BE2C (cell line): ENCODE measurements around the gene TMEFF2.
"Not testable (repeated sequence)": the region's sequence is repeated elsewhere in the genome, so short reads cannot be mapped to it uniquely, and the experiment has no call there.

Experiments
- DNase-seq: peaks from one replicate; pipeline ENCODE4 v3.0.0-alpha.2; 2020
- H3K27me3 ChIP-seq: fragments of 250-450 bp; sonication (Bioruptor Pico); 2 replicates; pipeline ENCODE4 v1.5.1; 2020; ENCODE audit warnings: mild to moderate bottlenecking
- H3K36me3 ChIP-seq: fragments of 250-450 bp; sonication (Bioruptor Pico); 2 replicates; pipeline ENCODE4 v1.5.1; 2020; ENCODE audit warnings: mild to moderate bottlenecking
- H3K4me1 ChIP-seq: fragments of 250-450 bp; sonication (Bioruptor Pico); 2 replicates; pipeline ENCODE4 v1.5.1; 2020
- H3K4me3 ChIP-seq: 2 replicates; pipeline ENCODE4 v1.5.1; 2011; ENCODE audit warnings: low read depth, low read length
- H3K9me3 ChIP-seq: fragments of 250-450 bp; sonication (Bioruptor Pico); 2 replicates; pipeline ENCODE4 v1.5.1; 2020
- TF ChIP-seq, protein P1 (sequence below): IDR thresholded peaks from 2 replicates; pipeline ENCODE4 v1.5.1; 2012; ENCODE audit warnings: mild to moderate bottlenecking, low read depth, low read length

The TMEFF2 gene

DNA sequence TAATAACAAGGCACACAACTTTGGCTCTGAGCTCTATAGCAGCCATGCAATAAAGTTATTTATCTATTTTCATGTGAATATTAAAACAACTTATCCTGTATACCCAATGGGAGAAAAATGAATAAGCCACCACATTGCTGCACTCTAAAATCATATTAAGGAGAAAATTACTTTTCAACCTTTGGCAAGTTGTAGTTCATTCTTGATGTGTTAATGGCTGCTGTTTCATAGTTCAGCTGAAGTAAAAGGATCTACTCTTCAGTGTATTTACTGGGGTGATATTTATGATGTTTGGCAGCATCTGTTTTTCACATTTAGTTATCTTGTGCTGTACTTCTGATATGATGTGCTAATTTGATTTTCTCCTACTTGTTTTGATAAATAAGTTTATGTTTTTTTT is 71.8 kb downstream of the TMEFF2 start:
- H3K4me3 ChIP-seq: no peak overlapping the region
- DNase-seq: no peak
- H3K9me3 ChIP-seq: no peaks in the 10 kb centered on the region
- H3K4me1 ChIP-seq: 0 out of 2 replicates have a peak, but pooled peaks cover 3% of the 10 kb centered on the region
- TF ChIP-seq, protein P1, sequence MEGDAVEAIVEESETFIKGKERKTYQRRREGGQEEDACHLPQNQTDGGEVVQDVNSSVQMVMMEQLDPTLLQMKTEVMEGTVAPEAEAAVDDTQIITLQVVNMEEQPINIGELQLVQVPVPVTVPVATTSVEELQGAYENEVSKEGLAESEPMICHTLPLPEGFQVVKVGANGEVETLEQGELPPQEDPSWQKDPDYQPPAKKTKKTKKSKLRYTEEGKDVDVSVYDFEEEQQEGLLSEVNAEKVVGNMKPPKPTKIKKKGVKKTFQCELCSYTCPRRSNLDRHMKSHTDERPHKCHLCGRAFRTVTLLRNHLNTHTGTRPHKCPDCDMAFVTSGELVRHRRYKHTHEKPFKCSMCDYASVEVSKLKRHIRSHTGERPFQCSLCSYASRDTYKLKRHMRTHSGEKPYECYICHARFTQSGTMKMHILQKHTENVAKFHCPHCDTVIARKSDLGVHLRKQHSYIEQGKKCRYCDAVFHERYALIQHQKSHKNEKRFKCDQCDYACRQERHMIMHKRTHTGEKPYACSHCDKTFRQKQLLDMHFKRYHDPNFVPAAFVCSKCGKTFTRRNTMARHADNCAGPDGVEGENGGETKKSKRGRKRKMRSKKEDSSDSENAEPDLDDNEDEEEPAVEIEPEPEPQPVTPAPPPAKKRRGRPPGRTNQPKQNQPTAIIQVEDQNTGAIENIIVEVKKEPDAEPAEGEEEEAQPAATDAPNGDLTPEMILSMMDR: no peak
- no peaks in the 10 kb centered on the region for H3K27me3 ChIP-seq
- H3K36me3 ChIP-seq: no peaks in the 10 kb centered on the region

DNA sequence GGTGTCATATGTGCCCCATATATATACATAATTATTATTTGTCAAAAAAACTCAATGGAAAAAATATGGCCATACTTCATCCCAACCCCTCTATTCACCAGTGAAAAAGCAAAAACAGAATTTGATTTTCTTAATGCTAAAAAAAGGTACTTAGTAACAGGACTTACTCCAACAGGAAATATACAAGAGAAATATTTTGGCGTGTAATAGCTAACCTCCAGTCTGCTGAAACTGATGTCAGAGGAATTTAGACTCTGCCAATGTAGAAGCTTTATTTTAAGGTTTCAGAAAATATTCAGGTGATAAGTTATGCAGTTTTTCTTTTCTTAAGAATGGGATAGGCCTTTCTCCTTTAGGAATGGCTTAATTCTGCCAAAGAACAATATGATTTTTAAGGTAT is 72.6 kb downstream of the TMEFF2 start:
- H3K36me3 ChIP-seq: no peaks in the 10 kb centered on the region
- no peaks in the 10 kb centered on the region for H3K9me3 ChIP-seq
- TF ChIP-seq, protein P1: no peak
- H3K4me1 ChIP-seq: 0 out of 2 replicates have a peak, but pooled peaks cover 3% of the 10 kb centered on the region
- H3K4me3 ChIP-seq: no peak overlapping the region
- DNase-seq: no peak
- H3K27me3 ChIP-seq: no peaks in the 10 kb centered on the region

DNA sequence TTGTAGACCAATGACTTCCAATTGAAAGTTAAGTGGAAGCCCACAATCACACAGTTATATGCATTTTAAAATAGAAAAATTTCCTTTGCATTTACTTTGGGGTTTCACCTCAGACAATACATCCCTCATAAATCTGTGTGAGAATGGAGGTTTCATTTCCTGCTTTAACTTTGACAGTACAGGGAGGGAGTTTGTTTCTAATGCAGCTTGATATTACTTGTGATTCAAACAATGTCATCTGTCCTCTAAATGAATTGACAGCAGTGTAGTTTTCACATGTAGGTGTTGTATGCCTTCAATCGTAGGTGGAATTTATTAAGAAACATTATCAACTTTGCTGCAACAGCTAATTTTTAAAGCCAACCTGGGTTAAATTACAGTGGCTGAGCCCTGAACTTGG is 75.2 kb downstream of the TMEFF2 start:
- Histone ChIP-seq H3K9me3 (no peaks in the 10 kb centered on the region), H3K36me3 (no peaks in the 10 kb centered on the region), H3K4me1 (0 out of 2 replicates have a peak, but pooled peaks cover 3% of the 10 kb centered on the region), H3K4me3 (no peak overlapping the region), H3K27me3 (no peaks in the 10 kb centered on the region)
- DNase-seq: no peak
- TF ChIP-seq, protein P1: no peak

DNA sequence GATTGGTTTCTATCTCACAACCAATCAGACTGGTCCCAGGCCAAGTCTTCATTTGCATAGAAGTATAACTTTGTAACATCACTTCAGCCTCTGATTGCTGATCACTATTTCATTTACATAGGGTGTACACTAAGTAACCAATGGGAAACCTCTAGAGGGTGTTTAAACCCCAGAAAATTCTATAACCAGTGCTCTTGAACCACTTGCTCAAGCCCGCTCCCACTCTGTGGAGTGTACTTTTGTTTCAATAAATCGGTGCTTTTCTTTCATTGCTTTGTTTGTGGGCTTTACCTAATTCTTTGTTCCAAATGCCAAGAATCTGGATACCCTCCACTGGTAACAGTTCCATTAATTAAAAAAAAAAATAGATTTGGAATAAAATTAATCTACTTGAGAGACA is 77.0 kb downstream of the TMEFF2 start:
- no peaks in the 10 kb centered on the region for H3K9me3 ChIP-seq
- no peak overlapping the region for H3K4me3 ChIP-seq
- no peaks in the 10 kb centered on the region for H3K27me3 ChIP-seq
- H3K36me3 ChIP-seq: no peaks in the 10 kb centered on the region
- no peak for DNase-seq
- no peaks in the 10 kb centered on the region for H3K4me1 ChIP-seq
- TF ChIP-seq, protein P1: no peak

DNA sequence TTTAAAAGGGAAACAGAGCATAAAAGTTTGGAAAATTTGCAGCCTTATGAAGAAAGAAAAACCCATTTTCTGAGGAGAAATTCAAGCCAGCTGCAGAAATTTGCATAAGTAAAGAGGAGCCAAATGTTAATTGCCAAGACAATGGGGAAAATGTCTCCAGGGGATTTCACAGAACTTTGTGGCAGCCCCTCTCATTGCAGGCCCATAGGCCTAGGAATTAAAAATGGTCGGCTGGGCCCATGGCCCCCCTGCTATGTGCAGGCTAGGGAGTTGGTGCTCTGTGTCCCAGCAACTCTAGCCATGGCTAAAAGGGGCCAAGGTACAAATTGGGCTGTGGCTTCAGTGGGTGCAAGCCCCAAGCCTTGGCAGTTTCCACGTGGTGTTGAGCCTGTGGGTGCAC is 83.2 kb downstream of the TMEFF2 start:
- DNase-seq, H3K9me3 ChIP-seq: not testable (repeated sequence)

DNA sequence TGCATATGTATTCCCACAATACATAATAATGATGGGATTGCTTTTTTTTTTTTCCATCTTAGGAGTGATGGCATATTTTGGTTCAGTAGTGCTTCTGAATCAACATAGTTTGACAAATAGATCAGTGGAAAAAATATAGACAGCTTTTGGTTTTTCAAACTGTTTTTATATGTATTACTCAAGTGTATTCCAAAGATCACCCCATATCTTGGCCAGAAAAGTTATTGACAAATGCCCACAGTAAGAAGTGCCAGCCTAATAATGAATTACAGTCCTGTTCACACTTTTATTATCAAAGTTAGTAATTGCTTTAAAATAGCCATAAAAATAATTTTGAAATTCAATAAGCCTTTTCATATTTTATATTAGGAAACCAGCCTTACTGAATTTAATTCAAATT is 95.0 kb downstream of the TMEFF2 start:
- H3K4me3 ChIP-seq: no peak overlapping the region
- H3K36me3 ChIP-seq: no peaks in the 10 kb centered on the region
- TF ChIP-seq, protein P1: no peak
- H3K27me3 ChIP-seq: no peaks in the 10 kb centered on the region
- no peak for DNase-seq
- no peaks in the 10 kb centered on the region for H3K9me3 ChIP-seq
- H3K4me1 ChIP-seq: no peaks in the 10 kb centered on the region

More for the DNA sequence above, 83.2 kb downstream of the TMEFF2 start:
- not testable (repeated sequence) for H3K4me1 ChIP-seq, H3K36me3 ChIP-seq, H3K4me3 ChIP-seq, H3K27me3 ChIP-seq
